Transverse colon (tissue), 3 donors: ENCODE data around the gene ETNK2.

ENCODE experiments used
- EP300 ChIP-seq: sonication (generic); formaldehyde crosslinking; IDR thresholded peaks from one replicate; pipeline ENCODE4 v1.6.1; 2017; ENCODE audit warnings: antibody characterized with exemption, low read depth
- POLR2AphosphoS5 ChIP-seq, 3 donors: sonication (generic); formaldehyde crosslinking; IDR thresholded peaks; one replicate each; pipeline ENCODE4 v1.6.1; 2016; ENCODE audit warnings: antibody characterized with exemption in 3 of 3

GRCh38 chr1:204115116-204115515 is 36.7 kb downstream of the ETNK2 start:
- TF ChIP-seq POLR2AphosphoS5 (IDR thresholded peaks at IDR 0.05) = no peak
- TF ChIP-seq EP300 = no peak
